ENCODE measurements around the gene RTTN. TPM values are rescaled to one million over a fixed set of nuclear protein-coding genes. Genes with fewer than 3 reads are reported as not detected.

RTTN gene
- total and polyA plus RNA-seq, 2 donors (not counting 3 experiments of a cell fraction or from before 2014, with no cell fraction given): 3.1 to 17.4 TPM

- Histone ChIP-seq H3K4me3 (replicated peaks in 1 of 3; ENCODE audit: insufficient read depth in 1 of 3, low read depth in 1 of 3, low read length in 3 of 3) (no peak overlapping the region), H3K27me3 (ENCODE audit: control insufficient read depth in 2 of 2, insufficient read depth in 2 of 2, low read length in 2 of 2) (no peaks in the 10 kb centered on the region), H3K36me3 (ENCODE audit: control insufficient read depth in 2 of 2, extremely low read depth in 1 of 2, insufficient read depth in 2 of 2, low read length in 2 of 2) (no peaks in the 10 kb centered on the region), H3K4me1 (ENCODE audit: control insufficient read depth, extremely low read depth, insufficient read depth, low read length) (no peaks in the 10 kb centered on the region), H3K4me2 (ENCODE audit: insufficient read depth, low read length) (no peak overlapping the region), H3K27ac (ENCODE audit: insufficient read depth, low read depth, low read length) (no peak overlapping the region), H3K9ac (replicated peaks; ENCODE audit: extremely low read depth, insufficient read depth, low read length) (no peak overlapping the region), H3K9me1 (replicated peaks; ENCODE audit: control insufficient read depth, extremely low read depth, insufficient read depth, low read length) (no peaks in the 10 kb centered on the region), H4K20me1 (replicated peaks; ENCODE audit: control insufficient read depth, extremely low read depth, insufficient read depth, low read length) (no peaks in the 10 kb centered on the region), H2AFZ (ENCODE audit: low read depth, low read length) (no peak overlapping the region), H3K9me3 (replicated peaks; ENCODE audit: control insufficient read depth, insufficient read depth, low read length) (no peaks in the 10 kb centered on the region), H3K79me2 (ENCODE audit: control insufficient read depth, insufficient read depth, low read length) (no peaks in the 10 kb centered on the region)
- no TSS peak for BruUV-seq (replicated peaks)
- FAIRE-seq: no peak
- ChIA-PET POLR2A (no interaction called here), CTCF (no interaction called here)
- intact Hi-C loops (cut with micrococcal nuclease): no loop called here
- TF ChIP-seq JUN (IDR thresholded peaks at IDR 0.05; ENCODE audit: borderline replicate concordance, insufficient read depth, insufficient read length, low read depth) (no peak), POLR2A (IDR thresholded peaks at IDR 0.05; ENCODE audit: low read depth, low read length) (no peak), FOS (IDR thresholded peaks at IDR 0.05; ENCODE audit: borderline replicate concordance, insufficient read depth, low read length) (peak; percentile 34), CTCF (IDR thresholded peaks at IDR 0.05; ENCODE audit: extremely low read depth in 1 of 2, insufficient read depth in 1 of 2, low read depth in 1 of 2, low read length in 2 of 2) (no peak), MYC (IDR thresholded peaks at IDR 0.05; ENCODE audit: low read depth, low read length) (no peak), MAX (IDR thresholded peaks at IDR 0.05; ENCODE audit: insufficient read depth, insufficient read length) (no peak), GATA2 (IDR thresholded peaks at IDR 0.05; ENCODE audit: insufficient read depth, insufficient read length, low read depth, low read length) (peak; percentile 29), POLR2AphosphoS5 (IDR thresholded peaks at IDR 0.05; ENCODE audit: insufficient read depth, low read depth, low read length) (no peak), EZH2 (IDR thresholded peaks at IDR 0.05; ENCODE audit: borderline replicate concordance, low read depth, low read length, severe bottlenecking) (no peak)
- DNase-seq (ENCODE audit: low read depth, low spot score): no peak
- dilution Hi-C loops (cut with MboI; ENCODE audit: extremely low pct_ligation_motif_present, low sequenced_read_pairs): no loop called here
Observed at GRCh38 chr18:69992776-69993175, 212.7 kb downstream of the RTTN start.
